HepG2 (cell line): ENCODE results near the gene ACAA2. TPM values are rescaled to one million over a fixed set of nuclear protein-coding genes. Genes with fewer than 3 reads are reported as not detected.

Experiments used
- CBFB ChIP-seq: sonication (generic); formaldehyde crosslinking; IDR thresholded peaks from 2 replicates; pipeline ENCODE4 v1.4.0; 2020; ENCODE audit warnings: missing genetic modification reagents
- DR1 ChIP-seq: sonication (generic); formaldehyde crosslinking; IDR thresholded peaks from 2 replicates; pipeline ENCODE4 v1.8.0; 2021; ENCODE audit warnings: mild to moderate bottlenecking, missing genetic modification reagents, inconsistent platforms
- GLI4 ChIP-seq: sonication (generic); formaldehyde crosslinking; IDR thresholded peaks from 2 replicates; pipeline ENCODE4 v1.5.1; 2020; ENCODE audit warnings: missing genetic modification reagents, mild to moderate bottlenecking, moderate library complexity, borderline replicate concordance
- HDAC2 ChIP-seq: sonication (generic); formaldehyde crosslinking; IDR thresholded peaks from 2 replicates; pipeline ENCODE4 v1.4.0; 2020; ENCODE audit warnings: missing genetic modification reagents
- HMG20A ChIP-seq: IDR thresholded peaks from 2 replicates; pipeline ENCODE4 v1.6.1; 2016; ENCODE audit warnings: borderline replicate concordance
- HNRNPH1 ChIP-seq: fragments of 200-400 bp; formaldehyde crosslinking; optimal IDR thresholded peaks from 2 replicates; pipeline ENCODE3; 2017; ENCODE audit warnings: mild to moderate bottlenecking, low read depth, low read length
- HOMEZ ChIP-seq: IDR thresholded peaks from 2 replicates; pipeline ENCODE4 v1.6.1; 2016; ENCODE audit warnings: low read depth
- KMT2B ChIP-seq: IDR thresholded peaks from 2 replicates; pipeline ENCODE4 v1.6.1; 2016; ENCODE audit warnings: missing genetic modification reagents, missing compliant biosample characterization
- MEIS2 ChIP-seq: sonication (generic); formaldehyde crosslinking; IDR thresholded peaks from 2 replicates; pipeline ENCODE4 v1.9.0; 2021; ENCODE audit warnings: mild to moderate bottlenecking, missing genetic modification reagents
- NFYB ChIP-seq: sonication (generic); formaldehyde crosslinking; IDR thresholded peaks from 2 replicates; pipeline ENCODE4 v1.4.0; 2020; ENCODE audit warnings: missing genetic modification reagents
- TBX2 ChIP-seq: sonication (generic); formaldehyde crosslinking; IDR thresholded peaks from 2 replicates; pipeline ENCODE4 v1.5.0; 2020; ENCODE audit warnings: missing genetic modification reagents, mild to moderate bottlenecking, borderline replicate concordance
- U2AF2 ChIP-seq: fragments of 200-400 bp; formaldehyde crosslinking; IDR thresholded peaks from 2 replicates; pipeline ENCODE4 v1.6.1; 2017; ENCODE audit warnings: low read depth, mild to moderate bottlenecking, low read length
- ZNF354B ChIP-seq: sonication (generic); formaldehyde crosslinking; IDR thresholded peaks from 2 replicates; pipeline ENCODE4 v1.8.0; 2022; ENCODE audit warnings: mild to moderate bottlenecking, missing genetic modification reagents
- ZNF513 ChIP-seq: sonication (generic); formaldehyde crosslinking; conservative IDR thresholded peaks from 2 replicates; pipeline ENCODE4 v1.5.0; 2020; ENCODE audit warnings: missing genetic modification reagents
- ZNF761 ChIP-seq: sonication (generic); formaldehyde crosslinking; conservative IDR thresholded peaks from 2 replicates; pipeline ENCODE4 v1.4.0; 2020; ENCODE audit warnings: mild to moderate bottlenecking, missing genetic modification reagents
- ZNF772 ChIP-seq: sonication (generic); formaldehyde crosslinking; IDR thresholded peaks from 2 replicates; pipeline ENCODE4 v1.5.0; 2020; ENCODE audit warnings: mild to moderate bottlenecking, missing genetic modification reagents
- ZSCAN29 ChIP-seq: sonication (generic); formaldehyde crosslinking; conservative IDR thresholded peaks from 2 replicates; pipeline ENCODE4 v1.4.0; 2020; ENCODE audit warnings: mild to moderate bottlenecking, missing genetic modification reagents
- polyA plus RNA-seq, 8 experiments: library from polyadenylated mRNA; depleted of rRNA in 3 of 8; stranded (reverse) in 7 of 8; unstranded in 1 of 8; fragments of >200 nt; fragmentation: Illumina TruSeq in 4 of 8; extraction: Trizol in 4 of 8; gene quantifications; 2 replicates each; pipeline versions ENCODE4 v1.2.1 to v1.2.3, GENCODE V29; 2011 to 2016; ENCODE audit warnings: low read depth in 4 of 8, missing spikeins in 1 of 8, mixed read lengths in 1 of 8; ENCODE audit not compliant: insufficient read depth in 1 of 8
- total RNA-seq, 5 experiments: library from RNA; depleted of rRNA; stranded (reverse); fragments of >200 nt; fragmentation: Illumina TruSeq; extraction: Trizol; gene quantifications; 2 replicates each; pipeline ENCODE4 v1.2.3, GENCODE V29; 2016; ENCODE audit warnings: low read depth in 1 of 5
- TF ChIP-seq, protein P1 (sequence below): sonication (generic); formaldehyde crosslinking; IDR thresholded peaks from 2 replicates; pipeline ENCODE4 v1.8.0; 2022; ENCODE audit warnings: missing genetic modification reagents, mild to moderate bottlenecking, inconsistent platforms, borderline replicate concordance
- TF ChIP-seq, protein P2 (sequence below): sonication (generic); formaldehyde crosslinking; IDR thresholded peaks from 2 replicates; pipeline ENCODE4 v1.4.0; 2020; ENCODE audit warnings: missing genetic modification reagents
- TF ChIP-seq, protein P3 (sequence below): sonication (generic); formaldehyde crosslinking; IDR thresholded peaks from 2 replicates; pipeline ENCODE4 v1.4.0; 2020; ENCODE audit warnings: missing genetic modification reagents, borderline replicate concordance

ACAA2 gene
- total and polyA plus RNA-seq, 2 of the 13 experiments (the other 11 are each of a cell fraction or from before 2014, with no cell fraction given) = 51.6 to 182 TPM

- TF ChIP-seq GLI4 (CRISPR knock-in tag) (no peak), HMG20A (no peak), DR1 (CRISPR knock-in tag) (no peak), ZNF513 (no peak), HDAC2 (CRISPR knock-in tag) (no peak), HOMEZ (no peak), ZNF772 (CRISPR knock-in tag) (no peak), ZNF354B (CRISPR knock-in tag) (no peak), U2AF2 (no peak), NFYB (CRISPR knock-in tag) (no peak), ZNF761 (no peak), HNRNPH1 (no peak), MEIS2 (no peak), CBFB (CRISPR knock-in tag) (no peak), KMT2B (no peak), ZSCAN29 (no peak), TBX2 (no peak)
- TF ChIP-seq, protein P1, sequence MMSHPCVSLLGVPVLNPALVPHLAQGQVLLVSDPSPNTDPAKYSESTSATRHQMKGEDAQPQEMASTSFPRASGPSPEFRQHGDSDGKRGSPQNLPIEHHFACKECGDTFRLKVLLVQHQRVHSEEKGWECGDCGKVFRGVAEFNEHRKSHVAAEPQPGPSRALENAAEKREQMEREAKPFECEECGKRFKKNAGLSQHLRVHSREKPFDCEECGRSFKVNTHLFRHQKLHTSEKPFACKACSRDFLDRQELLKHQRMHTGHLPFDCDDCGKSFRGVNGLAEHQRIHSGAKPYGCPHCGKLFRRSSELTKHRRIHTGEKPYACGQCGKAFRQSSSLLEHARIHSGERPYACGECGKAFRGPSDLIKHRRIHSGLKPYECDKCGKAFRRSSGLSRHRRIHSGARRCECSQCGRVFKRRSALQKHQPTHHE (CRISPR knock-in tag) = no peak
- TF ChIP-seq, protein P2, sequence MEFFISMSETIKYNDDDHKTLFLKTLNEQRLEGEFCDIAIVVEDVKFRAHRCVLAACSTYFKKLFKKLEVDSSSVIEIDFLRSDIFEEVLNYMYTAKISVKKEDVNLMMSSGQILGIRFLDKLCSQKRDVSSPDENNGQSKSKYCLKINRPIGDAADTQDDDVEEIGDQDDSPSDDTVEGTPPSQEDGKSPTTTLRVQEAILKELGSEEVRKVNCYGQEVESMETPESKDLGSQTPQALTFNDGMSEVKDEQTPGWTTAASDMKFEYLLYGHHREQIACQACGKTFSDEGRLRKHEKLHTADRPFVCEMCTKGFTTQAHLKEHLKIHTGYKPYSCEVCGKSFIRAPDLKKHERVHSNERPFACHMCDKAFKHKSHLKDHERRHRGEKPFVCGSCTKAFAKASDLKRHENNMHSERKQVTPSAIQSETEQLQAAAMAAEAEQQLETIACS (CRISPR knock-in tag) = no peak
- TF ChIP-seq, protein P3, sequence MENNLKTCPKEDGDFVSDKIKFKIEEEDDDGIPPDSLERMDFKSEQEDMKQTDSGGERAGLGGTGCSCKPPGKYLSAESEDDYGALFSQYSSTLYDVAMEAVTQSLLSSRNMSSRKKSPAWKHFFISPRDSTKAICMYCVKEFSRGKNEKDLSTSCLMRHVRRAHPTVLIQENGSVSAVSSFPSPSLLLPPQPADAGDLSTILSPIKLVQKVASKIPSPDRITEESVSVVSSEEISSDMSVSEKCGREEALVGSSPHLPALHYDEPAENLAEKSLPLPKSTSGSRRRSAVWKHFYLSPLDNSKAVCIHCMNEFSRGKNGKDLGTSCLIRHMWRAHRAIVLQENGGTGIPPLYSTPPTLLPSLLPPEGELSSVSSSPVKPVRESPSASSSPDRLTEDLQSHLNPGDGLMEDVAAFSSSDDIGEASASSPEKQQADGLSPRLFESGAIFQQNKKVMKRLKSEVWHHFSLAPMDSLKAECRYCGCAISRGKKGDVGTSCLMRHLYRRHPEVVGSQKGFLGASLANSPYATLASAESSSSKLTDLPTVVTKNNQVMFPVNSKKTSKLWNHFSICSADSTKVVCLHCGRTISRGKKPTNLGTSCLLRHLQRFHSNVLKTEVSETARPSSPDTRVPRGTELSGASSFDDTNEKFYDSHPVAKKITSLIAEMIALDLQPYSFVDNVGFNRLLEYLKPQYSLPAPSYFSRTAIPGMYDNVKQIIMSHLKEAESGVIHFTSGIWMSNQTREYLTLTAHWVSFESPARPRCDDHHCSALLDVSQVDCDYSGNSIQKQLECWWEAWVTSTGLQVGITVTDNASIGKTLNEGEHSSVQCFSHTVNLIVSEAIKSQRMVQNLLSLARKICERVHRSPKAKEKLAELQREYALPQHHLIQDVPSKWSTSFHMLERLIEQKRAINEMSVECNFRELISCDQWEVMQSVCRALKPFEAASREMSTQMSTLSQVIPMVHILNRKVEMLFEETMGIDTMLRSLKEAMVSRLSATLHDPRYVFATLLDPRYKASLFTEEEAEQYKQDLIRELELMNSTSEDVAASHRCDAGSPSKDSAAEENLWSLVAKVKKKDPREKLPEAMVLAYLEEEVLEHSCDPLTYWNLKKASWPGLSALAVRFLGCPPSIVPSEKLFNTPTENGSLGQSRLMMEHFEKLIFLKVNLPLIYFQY (CRISPR knock-in tag) = peak; percentile 54; the same call in 1 of the 2 replicates
Measured at GRCh38 chr18:49858309-49859020, 45.1 kb upstream of the ACAA2 start (continued).
